ENCODE data around the gene PDCD11.
"Not testable (repeated sequence)": the region's sequence is repeated elsewhere in the genome, so short reads cannot be mapped to it uniquely, and the experiment has no call there.

The PDCD11 gene, protein sequence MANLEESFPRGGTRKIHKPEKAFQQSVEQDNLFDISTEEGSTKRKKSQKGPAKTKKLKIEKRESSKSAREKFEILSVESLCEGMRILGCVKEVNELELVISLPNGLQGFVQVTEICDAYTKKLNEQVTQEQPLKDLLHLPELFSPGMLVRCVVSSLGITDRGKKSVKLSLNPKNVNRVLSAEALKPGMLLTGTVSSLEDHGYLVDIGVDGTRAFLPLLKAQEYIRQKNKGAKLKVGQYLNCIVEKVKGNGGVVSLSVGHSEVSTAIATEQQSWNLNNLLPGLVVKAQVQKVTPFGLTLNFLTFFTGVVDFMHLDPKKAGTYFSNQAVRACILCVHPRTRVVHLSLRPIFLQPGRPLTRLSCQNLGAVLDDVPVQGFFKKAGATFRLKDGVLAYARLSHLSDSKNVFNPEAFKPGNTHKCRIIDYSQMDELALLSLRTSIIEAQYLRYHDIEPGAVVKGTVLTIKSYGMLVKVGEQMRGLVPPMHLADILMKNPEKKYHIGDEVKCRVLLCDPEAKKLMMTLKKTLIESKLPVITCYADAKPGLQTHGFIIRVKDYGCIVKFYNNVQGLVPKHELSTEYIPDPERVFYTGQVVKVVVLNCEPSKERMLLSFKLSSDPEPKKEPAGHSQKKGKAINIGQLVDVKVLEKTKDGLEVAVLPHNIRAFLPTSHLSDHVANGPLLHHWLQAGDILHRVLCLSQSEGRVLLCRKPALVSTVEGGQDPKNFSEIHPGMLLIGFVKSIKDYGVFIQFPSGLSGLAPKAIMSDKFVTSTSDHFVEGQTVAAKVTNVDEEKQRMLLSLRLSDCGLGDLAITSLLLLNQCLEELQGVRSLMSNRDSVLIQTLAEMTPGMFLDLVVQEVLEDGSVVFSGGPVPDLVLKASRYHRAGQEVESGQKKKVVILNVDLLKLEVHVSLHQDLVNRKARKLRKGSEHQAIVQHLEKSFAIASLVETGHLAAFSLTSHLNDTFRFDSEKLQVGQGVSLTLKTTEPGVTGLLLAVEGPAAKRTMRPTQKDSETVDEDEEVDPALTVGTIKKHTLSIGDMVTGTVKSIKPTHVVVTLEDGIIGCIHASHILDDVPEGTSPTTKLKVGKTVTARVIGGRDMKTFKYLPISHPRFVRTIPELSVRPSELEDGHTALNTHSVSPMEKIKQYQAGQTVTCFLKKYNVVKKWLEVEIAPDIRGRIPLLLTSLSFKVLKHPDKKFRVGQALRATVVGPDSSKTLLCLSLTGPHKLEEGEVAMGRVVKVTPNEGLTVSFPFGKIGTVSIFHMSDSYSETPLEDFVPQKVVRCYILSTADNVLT (N-terminal part only)

DNA sequence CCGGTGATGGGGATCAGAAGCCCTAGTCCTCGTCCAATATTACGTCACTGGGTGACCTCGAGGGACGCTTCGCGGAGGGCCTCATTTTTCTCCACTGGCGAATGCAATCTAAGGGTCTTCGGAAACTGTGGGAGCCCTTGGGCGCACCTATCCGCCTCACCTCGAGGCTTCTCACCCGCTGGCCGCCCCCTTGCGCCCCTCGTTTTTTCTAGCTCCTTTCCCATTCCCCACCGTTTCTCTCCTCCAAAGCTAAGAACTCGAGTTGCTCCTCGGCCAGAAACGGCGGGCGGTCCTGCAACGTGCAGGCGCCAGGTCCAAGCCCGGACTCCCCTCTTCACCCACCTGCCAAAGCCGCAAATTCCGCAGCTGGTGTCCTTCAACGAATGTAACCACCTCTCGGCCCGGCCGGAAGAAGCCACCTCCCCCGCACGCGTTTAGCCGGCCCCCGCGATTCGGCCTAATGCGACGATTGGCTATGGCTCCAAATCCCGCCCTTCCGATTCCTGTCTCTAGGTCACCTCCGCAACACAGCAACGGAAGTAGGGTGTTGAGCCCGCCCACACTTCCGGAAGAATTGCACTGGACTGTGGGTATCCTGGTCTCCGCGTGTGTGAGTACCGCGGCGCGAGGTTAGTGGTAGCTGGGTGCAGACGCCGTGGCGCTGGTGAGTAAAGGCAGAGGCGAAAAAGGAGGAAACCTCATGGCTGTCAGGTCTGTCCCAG is at the start of gene PDCD11, which contains the start of gene ATP5MK:
TSS of gene PDCD11 (plus strand) at position 560 of the 722 bp plus-strand sequence. CDS start 1,801 bp downstream, outside the sequence.
TSS of gene ATP5MK (minus strand) at position 409 of the 722 bp plus-strand sequence. CDS start 4,018 bp downstream, outside the sequence.
- peak; percentile 90 to 96 (median 93) for DNase-seq

DNA sequence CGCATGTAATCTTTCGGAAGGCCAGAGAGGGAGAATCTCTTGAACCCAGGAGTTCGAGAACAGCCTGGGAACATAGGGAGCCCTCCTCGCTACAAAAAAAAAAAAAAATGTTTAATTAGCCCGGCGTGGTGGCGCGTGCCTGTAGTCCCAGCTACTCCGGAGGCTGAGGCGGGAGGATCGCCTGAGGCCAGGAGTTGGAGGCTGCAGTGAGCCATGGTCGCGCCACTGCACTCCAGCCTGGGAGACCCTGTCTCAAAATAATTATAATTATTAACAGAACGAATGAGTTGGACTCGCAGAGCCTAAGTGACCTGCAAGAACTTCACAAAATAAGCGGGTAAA is 46.3 kb upstream of the PDCD11 start:
- no peak for DNase-seq

DNA sequence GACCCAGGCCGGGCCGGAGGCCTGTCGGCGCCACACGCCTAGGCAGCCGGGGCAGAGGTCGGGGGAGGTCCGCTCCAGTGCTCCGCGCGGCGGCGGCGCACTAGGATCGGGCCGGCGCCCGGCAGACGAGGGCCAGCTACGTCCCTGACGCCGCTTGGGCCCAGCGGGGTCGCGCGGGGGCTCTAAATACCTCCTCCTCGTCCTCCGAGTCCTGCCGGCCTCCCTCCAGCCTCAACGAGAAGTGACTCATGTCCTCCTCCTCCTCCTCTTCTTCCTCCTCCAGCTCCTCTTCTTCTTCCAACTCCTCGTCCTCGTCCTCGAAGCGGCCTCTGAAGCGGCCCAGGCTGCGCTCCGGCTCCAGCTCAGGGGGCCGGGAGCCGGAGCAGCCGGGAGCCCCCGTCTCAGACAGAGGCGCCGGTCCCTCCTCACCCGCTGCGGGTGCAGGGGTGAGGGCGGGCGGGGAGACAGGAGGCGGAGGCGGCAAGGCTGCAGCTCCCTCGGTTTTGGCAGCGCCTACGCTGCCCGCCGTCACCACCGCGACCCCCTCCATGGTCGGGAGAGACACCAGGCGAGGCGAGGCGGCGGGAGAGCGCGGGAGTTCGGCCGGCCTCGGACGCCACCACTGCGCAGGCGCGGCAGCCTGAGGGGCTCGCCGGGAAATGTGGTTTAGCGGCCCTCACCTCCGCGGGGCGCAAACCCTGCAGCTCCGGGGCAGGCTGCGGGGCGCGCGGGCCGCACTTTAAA is 45.7 kb upstream of the PDCD11 start, which contains the start of gene PCGF6:
TSS of gene PCGF6 (minus strand) at position 624 of the 744 bp plus-strand sequence. CDS start at position 550, 74 bp downstream.
- DNase-seq = peak; percentile 73 to 90 (median 86)

DNA sequence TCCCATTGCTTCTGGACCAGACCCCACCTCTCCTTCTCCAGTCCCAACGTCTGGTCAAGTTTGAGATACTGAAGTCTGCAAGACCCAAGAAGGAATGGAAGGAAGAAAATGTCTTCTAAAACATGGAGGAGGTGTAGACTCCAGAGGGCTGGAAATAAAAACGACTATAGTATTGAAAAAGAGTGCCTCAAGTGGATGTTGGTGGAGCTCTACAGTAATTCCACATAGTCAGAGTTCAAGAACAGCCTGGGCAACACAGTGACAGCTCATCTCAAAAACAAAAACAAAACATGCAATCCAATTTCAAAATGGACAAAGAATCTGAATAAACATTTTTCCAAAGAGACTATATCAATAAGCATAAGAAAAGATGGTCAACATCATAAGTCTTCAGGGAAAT is 43.1 kb upstream of the PDCD11 start:
- no peak for DNase-seq

DNA sequence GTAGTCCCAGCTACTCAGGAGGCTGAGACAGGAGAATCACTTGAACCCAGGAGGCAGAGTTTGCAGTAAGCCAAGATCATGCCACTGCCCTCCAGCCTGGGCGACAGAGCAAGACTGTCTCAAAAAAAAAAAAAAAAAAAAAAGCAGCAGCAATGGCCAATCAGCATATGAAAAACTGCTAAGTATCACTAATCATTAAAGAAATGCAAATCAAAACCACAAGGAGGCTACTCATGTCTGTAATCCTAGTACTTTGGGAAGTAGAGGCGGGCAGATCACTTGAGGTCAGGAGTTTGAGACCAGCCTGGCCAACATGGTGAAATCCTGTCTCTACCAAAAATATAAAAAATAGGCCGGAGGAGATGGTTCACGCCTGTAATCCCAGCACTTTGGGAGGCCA is 41.9 kb upstream of the PDCD11 start:
- not testable (repeated sequence) for DNase-seq

DNA sequence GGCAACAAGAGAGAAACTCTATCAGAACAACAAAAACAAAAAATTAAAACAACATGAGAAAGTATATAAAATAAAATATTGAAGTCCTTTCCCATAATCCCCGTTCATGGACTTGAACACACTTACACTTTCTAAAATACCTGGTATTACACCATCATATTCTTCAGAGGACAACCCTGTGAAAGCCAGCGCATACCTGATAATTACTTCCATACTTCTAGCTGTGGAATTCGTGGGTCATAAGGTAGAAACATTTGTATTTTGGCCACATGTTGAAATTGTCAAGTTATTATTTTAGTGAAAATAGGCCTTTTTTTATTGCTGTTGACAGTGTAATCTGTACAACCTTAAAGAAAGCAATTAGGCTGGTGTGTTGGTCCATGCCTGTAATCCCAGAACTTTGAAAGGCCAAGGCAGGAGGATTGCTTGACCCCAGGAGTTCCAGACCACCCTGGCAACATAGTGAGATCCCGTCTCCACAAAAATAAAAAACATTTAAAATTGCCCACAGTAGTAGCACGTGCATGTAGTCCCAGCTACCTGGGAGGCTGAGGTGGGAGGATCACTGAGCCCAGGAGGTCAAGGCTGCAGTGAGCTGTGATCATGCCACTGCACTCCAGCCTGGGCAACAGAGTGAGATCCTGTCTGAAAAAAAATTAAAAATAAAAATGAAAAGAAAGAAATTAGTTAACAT is 40.4 kb upstream of the PDCD11 start:
- DNase-seq = no peak

DNA sequence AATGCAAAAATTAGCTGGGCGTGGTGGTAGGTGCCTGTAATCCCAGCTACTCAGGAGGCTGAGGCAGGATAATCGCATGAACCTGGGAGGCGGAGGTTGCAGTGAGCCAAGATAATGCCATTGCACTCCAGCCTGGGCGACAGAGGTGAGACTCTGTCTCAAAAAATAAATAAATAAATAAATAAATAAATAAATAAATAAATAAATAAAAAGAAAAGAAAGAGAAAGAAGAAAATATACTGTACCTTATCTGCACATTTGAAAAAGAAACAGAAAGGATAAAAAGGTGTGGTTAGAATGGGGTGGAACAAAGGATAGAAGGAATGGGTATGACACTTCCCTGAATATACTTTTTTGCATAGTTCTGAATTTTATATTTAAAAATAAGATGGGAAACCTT is 36.9 kb upstream of the PDCD11 start:
- not testable (repeated sequence) for DNase-seq

DNA sequence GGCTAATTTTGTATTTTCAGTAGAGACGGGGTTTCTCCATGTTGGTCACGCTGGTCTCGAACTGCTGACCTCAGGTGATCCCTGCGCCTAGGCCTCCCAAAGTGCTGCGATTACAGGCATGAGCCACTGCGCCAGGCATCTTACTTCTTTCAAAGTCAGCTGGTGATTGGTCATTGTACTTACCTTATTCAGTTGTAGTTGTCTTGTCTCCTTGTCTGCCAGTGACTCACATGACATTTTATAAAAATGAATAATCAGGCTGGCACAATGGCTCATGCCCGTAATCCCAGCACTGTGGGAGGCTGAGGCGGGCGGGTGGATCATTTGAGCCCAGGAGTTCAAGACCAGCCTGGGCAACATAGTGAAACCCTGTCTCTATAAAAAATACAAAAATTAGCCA is 35.6 kb upstream of the PDCD11 start:
- DNase-seq = not testable (repeated sequence)

DNA sequence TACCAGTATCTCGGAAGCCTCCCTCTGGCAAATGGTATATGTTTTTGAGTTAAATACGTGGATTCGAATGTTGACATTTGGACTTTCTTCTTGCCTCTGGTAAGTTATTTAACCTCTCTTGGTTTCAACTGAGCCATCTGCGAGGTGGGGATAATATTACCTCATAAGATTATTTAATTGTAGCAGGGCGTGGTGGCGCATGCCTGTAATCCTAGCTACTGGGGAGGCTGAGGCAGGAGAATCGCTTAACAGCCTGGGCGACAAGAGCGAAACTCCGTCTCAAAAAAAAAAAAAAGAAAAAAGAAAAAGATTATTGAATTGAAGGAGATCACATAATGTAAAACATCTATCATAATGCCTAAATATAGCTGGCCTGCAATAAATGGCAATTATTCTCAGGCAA is 29.0 kb upstream of the PDCD11 start:
- DNase-seq = peak in 1 of 3 experiments; percentile 15

DNA sequence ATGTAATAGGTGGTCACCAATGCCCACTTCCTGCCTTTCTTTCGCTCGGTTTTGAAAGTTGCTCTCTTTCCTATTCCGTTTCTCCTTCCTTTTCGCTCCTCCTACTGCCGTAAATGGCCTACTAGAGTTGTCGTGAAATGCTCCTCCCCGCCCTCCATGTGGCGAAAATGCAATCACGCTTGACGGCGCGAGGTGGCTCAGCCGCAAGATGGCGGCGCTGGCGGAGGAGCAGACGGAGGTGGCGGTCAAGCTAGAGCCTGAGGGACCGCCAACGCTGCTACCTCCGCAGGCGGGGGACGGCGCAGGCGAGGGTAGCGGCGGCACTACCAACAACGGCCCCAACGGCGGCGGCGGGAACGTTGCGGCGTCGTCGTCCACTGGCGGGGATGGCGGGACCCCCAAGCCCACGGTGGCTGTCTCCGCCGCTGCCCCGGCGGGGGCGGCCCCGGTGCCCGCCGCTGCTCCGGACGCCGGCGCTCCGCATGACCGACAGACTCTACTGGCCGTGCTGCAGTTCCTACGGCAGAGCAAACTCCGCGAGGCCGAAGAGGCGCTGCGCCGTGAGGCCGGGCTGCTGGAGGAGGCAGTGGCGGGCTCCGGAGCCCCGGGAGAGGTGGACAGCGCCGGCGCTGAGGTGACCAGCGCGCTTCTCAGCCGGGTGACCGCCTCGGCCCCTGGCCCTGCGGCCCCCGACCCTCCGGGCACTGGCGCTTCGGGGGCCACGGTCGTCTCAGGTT is 28.5 kb upstream of the PDCD11 start, which contains the start of gene TAF5:
TSS of gene TAF5 (plus strand) at position 195 of the 737 bp plus-strand sequence. CDS start at position 209, 14 bp downstream.
- DNase-seq = peak; percentile 87 to 94 (median 90)

DNA sequence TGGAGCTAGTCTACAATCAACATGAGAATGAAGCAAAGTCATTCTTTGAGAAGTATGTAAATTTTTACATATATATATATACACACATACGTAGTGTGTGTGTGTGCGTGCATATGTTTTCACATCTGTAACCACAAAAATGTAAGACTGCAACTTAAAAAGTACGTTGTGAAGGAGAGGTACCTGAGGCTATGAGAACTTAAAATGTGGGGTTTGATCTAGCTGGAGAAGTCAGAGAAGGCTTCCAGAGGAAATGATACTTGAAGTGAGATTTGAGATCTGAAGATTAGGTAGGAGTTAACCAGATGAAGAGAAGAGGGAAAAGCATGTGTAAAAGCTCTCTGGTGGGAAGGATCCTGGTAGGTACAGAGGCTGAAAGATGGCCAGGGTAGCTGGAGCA is 22.9 kb upstream of the PDCD11 start:
- no peak for DNase-seq

DNA sequence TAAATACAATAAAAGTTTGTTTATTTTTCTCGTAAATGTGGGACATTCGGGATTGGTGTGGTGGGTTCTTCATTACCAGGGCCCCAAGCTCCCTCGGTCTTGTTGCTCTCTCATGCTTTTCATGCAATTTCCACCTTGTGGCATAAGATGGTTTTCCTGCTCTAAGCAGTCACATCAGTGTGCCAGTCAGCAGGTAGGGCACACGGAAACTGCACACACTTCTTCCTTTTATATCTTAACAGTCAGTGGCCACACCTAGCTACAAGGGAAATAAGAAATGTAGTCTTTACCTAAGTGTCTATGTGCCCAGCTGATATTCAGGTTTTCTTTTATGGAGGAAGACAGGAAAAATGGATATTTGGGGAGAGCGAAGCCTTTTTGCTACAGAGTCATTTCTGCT is 22.2 kb upstream of the PDCD11 start:
- no peak for DNase-seq

DNA sequence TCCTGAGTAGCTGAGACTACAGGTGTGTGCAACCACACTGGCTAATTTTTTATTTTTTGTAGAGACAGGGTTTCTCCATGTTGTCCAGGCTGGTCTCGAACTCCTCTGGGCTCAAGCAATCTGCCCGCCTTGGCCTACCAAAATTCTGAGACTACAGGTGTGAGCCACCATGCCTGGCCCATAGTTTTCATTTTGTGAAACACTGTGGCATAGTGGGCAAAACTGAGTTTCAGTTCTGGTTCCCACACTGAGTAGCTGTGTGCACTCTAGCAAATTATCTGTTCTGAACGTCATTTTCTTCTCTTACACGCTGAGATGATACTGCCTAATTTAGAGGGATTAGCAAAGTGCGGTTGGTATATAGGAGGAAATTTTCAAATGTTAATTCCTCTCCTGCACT is 13.7 kb upstream of the PDCD11 start:
- no peak for DNase-seq

DNA sequence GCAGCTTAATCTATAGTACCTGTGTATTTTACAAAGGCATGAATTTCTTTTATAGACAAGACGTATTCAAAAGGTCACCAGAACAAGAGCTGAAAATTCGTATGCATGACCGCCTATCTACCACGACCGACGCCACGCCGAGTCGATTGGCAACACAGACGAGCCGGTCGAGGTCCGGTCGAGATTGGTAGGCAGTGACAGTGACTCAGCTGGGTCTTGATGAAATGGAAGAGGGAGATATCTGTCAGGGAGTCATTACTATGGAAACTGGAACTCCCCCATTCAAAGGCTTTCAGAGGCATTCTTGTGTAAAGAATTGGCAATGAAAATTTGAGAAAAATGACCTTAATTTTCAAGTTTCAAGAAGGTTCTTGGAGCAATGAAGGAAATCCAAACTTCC is 2.2 kb upstream of the PDCD11 start:
- no peak for DNase-seq

DNA sequence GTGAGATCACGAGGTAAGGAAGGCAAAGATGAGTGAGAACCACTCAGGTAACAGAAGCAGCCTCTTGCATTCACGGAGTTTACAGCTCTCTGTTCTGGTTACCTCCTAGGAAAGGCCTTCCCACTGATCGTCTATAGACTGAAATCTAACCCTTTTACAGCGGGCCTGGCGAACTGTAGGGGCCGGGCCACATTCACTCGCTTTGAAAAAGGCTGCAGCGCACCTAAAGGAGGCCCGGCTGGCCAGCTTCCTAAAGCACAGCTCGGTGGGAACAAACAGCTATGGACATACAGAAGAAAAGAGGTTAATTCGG is 716 bp upstream of the PDCD11 start:
- DNase-seq = peak in 2 of 3 experiments; percentile 24 to 49

DNA sequence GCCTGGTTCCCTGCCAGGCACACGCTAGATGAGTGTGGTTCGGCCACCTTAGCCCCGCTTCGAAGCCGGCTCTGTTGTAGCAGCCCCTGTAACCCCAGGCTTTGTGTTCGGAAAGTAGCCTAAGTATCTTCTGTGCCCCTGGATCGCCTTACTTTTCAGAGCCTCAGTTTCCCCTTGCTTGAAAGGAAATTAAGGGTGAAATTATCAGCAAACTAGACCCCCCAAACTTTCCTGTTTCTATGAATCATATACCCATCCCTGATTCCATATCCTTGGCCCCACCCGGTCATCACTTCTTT is 312 bp downstream of the PDCD11 start:
- no peak for DNase-seq

DNA sequence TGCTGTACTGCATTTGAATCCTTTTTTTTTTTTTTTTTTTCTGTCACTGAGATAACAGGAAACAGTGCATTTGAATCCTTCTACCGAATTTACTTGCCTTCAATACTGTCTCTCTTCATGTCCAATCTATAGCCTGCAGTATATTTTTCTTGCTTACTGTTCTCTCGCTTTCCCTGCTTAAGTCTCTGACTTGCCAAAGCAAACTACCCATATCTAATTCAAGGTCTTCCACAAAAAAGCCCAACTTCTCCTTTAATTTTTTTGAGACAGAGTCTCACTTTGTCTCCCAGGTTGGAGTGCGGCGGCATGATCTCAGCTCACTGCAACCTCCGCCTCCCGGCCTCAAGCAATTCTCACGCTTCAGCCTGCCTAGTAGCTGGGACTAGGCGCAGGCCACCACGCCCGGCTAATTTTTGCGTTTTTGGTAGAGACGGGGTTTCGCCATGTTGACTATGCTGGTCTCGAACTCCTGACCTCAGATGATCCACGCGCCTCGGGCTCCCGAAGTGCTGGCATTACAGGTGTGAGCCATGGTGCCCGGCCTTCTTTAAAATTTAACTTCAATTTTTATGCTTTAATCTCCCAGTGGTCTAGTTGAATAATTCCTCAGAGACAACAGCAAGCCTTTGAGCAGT is 882 bp downstream of the PDCD11 start:
- no peak for DNase-seq

DNA sequence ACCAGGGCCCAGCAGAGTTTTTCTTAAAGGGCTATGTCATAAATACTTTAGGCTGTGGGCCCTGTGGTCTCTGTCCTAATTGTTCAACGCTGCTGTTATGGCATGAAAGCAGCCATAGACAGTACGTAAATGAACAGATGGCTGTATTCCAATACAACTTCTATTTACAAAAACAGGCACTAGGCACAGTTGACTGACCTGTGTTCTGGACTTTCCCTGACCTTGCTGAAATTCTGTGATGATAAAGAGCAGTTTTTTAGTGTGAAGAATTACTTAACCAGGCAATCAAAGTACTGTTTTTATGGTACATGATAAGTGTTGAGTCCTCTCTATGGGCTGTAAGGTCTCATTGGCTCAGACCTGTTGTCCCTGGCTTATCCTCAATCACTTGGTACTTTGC is 17.1 kb downstream of the PDCD11 start:
- DNase-seq = no peak

DNA sequence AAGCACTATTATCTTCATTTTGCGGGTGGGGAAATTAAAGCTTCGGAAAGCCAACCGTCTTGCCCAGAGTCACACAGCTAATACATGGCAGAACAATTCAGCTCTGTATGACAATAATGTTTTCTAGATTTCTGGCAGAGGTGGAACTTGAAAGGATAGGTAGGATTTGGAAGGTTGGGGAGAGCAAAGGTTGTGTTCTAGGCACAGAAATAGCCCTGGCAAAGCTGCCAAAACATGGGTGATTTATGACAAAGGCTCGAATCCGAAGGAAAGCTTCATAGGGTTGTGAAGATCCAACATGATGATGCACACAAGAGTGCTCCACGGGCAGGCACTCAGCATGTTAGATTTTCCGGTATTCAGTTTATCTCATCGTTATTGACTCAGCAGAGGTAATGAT is 19.2 kb downstream of the PDCD11 start:
- no peak for DNase-seq
